K562 (cell line): ENCODE data around the gene NR5A1. TPM values are rescaled to one million over a fixed set of nuclear protein-coding genes. Genes with fewer than 3 reads are reported as not detected.

Experiments used
- ATAC-seq: fragments of 200-7000 bp; cut with Tn5 transposase; 3 replicates; pipeline ENCODE4 v1.9.1; 2020; ENCODE audit warnings: moderate library complexity
- BruUV-seq: library from RNA; stranded (reverse); fragments of 400-500 nt; replicated peaks from 2 replicates; lab custom pipeline; 2021; lab: Mats Ljungman, UMichigan
- CTCF ChIA-PET: fragments of 300-600 bp; formaldehyde crosslinking; extraction: SDS; loops from one replicate; lab custom pipeline; 2021; ENCODE audit warnings: low intra/inter-chr PET ratio; lab: Yijun Ruan, JAX
- POLR2A ChIA-PET: fragments of 300-600, 350-650 bp; sonication (Branson Sonifier 250); formaldehyde crosslinking; extraction: SDS; loops from one replicate; lab custom pipeline; 2021; ENCODE audit warnings: antibody characterized with exemption, inconsistent platforms; lab: Yijun Ruan, JAX
- DNase-seq, 4 experiments: peaks; one replicate each; pipeline versions ENCODE4 v3.0.0 to v3.0.0-alpha.2; 2011 to 2018; ENCODE audit warnings: low spot score in 3 of 4, mixed read lengths in 3 of 4; ENCODE audit errors: extremely low read depth in 1 of 4
- FAIRE-seq: peaks from 2 replicates; lab custom pipeline; 2011; peaks lifted over from hg19 to GRCh38; lab: Jason Lieb, UNC
- H2AFZ ChIP-seq: 2 replicates; pipeline ENCODE4 v1.6.0; 2011; ENCODE audit warnings: low read depth, low read length, control low read depth, inconsistent platforms
- H3K27ac ChIP-seq: fragments of 200-600 bp; 3 replicates; pipeline ENCODE4 v1.8.0; 2011; ENCODE audit warnings: low read depth, mild to moderate bottlenecking, control low read depth, inconsistent platforms, low read length, moderate library complexity, mixed read lengths; ENCODE audit errors: extremely low read depth
- H3K27me3 ChIP-seq, 2 experiments: fragments of 300-600 bp in 1 of 2; 2 replicates in 1 of 2; 3 replicates in 1 of 2; pipeline versions ENCODE4 v1.6.0 to v1.8.0; 2011; ENCODE audit warnings: inconsistent platforms in 2 of 2, low read length in 2 of 2, mild to moderate bottlenecking in 1 of 2, mixed read lengths in 1 of 2, moderate library complexity in 1 of 2; ENCODE audit not compliant: control insufficient read depth in 2 of 2, insufficient read depth in 2 of 2
- H3K36me3 ChIP-seq: fragments of 300-600 bp; 3 replicates; pipeline ENCODE4 v1.8.0; 2011; ENCODE audit warnings: mild to moderate bottlenecking, low read length, inconsistent platforms; ENCODE audit not compliant: control insufficient read depth, insufficient read depth
- H3K4me1 ChIP-seq, 2 experiments: fragments of 200-600 bp in 1 of 2; replicated peaks in 1 of 2; 2 replicates in 1 of 2; 3 replicates in 1 of 2; pipeline versions ENCODE4 v1.5.1 to v1.8.0; 2011; ENCODE audit warnings: inconsistent platforms in 2 of 2, low read length in 2 of 2, mild to moderate bottlenecking in 1 of 2, mixed read lengths in 1 of 2, moderate library complexity in 1 of 2; ENCODE audit not compliant: control insufficient read depth in 2 of 2, insufficient read depth in 2 of 2
- H3K4me2 ChIP-seq: 2 replicates; pipeline ENCODE4 v1.6.1; 2011; ENCODE audit warnings: low read length, control low read depth, inconsistent platforms, mixed read lengths; ENCODE audit not compliant: insufficient read depth
- H3K4me3 ChIP-seq: fragments of 200-600 bp; sonication (generic), shearing (Covaris generic); 2 replicates; pipeline ENCODE4 v1.5.1; 2016; ENCODE audit warnings: control low read depth, inconsistent platforms
- H3K79me2 ChIP-seq: fragments of 200-600 bp; 3 replicates; pipeline ENCODE4 v1.8.0; 2011; ENCODE audit warnings: low read length, inconsistent platforms; ENCODE audit not compliant: control insufficient read depth, insufficient read depth
- H3K9ac ChIP-seq, 2 experiments: 2 replicates each; pipeline versions ENCODE4 v1.6.0 to v1.6.1; 2011; ENCODE audit warnings: low read depth in 2 of 2, low read length in 2 of 2, control low read depth in 1 of 2, inconsistent platforms in 1 of 2, mild to moderate bottlenecking in 1 of 2, mixed read lengths in 1 of 2; ENCODE audit not compliant: insufficient read depth in 1 of 2
- H3K9me1 ChIP-seq: one replicate; pipeline ENCODE4 v1.6.0; 2011; ENCODE audit warnings: inconsistent platforms, mild to moderate bottlenecking, low read length, moderate library complexity; ENCODE audit not compliant: control insufficient read depth, insufficient read depth
- H3K9me3 ChIP-seq: replicated peaks from 2 replicates; pipeline ENCODE4 v1.5.1; 2011; ENCODE audit warnings: low read depth, low read length, inconsistent platforms; ENCODE audit not compliant: control insufficient read depth, insufficient read depth
- H4K20me1 ChIP-seq: replicated peaks from 2 replicates; pipeline ENCODE4 v1.6.1; 2011; ENCODE audit warnings: low read length, inconsistent platforms, mixed read lengths; ENCODE audit not compliant: control insufficient read depth, insufficient read depth
- NR2C1 ChIP-seq, 2 experiments: fragments of 450-650 bp; IDR thresholded peaks; 2 replicates each; pipeline ENCODE4 v1.6.1; 2017; ENCODE audit warnings: mild to moderate bottlenecking in 2 of 2, antibody characterized with exemption in 1 of 2, inconsistent platforms in 1 of 2, missing compliant biosample characterization in 1 of 2, missing genetic modification characterization in 1 of 2
- TCF3 ChIP-seq: sonication (generic); formaldehyde crosslinking; IDR thresholded peaks from 2 replicates; pipeline ENCODE4 v1.4.0; 2020; ENCODE audit warnings: mild to moderate bottlenecking, missing genetic modification reagents
- TRIM28 ChIP-seq: fragments of 450-650 bp; IDR thresholded peaks from 2 replicates; pipeline ENCODE4 v1.6.1; 2017
- ZBTB40 ChIP-seq, 2 experiments: fragments of 450-650 bp in 1 of 2; sonication (generic) in 1 of 2; formaldehyde crosslinking in 1 of 2; IDR thresholded peaks; 2 replicates each; pipeline versions ENCODE4 v1.7.1 to v1.9.0; 2016 to 2022; ENCODE audit warnings: inconsistent platforms in 1 of 2, mild to moderate bottlenecking in 1 of 2, missing genetic modification reagents in 1 of 2
- WGBS: fragments of 100-300 bp; shearing (Covaris generic); methylation state at CpG from one replicate; pipeline ENCODE4 v1.1.6; 2016; ENCODE audit warnings: low coverage, mixed read lengths; ENCODE audit not compliant: insufficient coverage; ENCODE audit errors: missing lambda C conversion rate; 5-methylcytosine and 5-hydroxymethylcytosine counted together
- in situ Hi-C: fragments of 300-500 bp; cut with MboI; formaldehyde crosslinking; loops from 4 replicates; pipeline ENCODE4 v1.15.0; 2018; ENCODE audit warnings: inconsistent platforms, mixed read lengths
- intact Hi-C: fragments of 100-400 bp; cut with micrococcal nuclease; formaldehyde crosslinking; loops from 2 replicates; pipeline ENCODE4 v1.14.2; 2022
- polyA plus RNA-seq, 8 experiments: library from polyadenylated mRNA; depleted of rRNA in 4 of 8; stranded (reverse) in 5 of 8; unstranded in 3 of 8; fragments of >200 nt; fragmentation: Nextera tagmentation in 2 of 8; fragmentation: Illumina TruSeq in 1 of 8; extraction: Ambion mirVana in 2 of 8; extraction: Trizol in 1 of 8; gene quantifications; 2 replicates each; pipeline versions ENCODE4 v1.2.1 to v1.2.3, GENCODE V29; 2011 to 2014; ENCODE audit warnings: inconsistent platforms in 1 of 8, missing spikeins in 1 of 8
- total RNA-seq, 7 experiments: library from RNA; depleted of rRNA in 6 of 7; stranded (reverse); fragments of >200 nt in 6 of 7; fragmentation: Illumina TruSeq in 2 of 7; extraction: Trizol in 2 of 7; gene quantifications; 2 replicates each; pipeline versions ENCODE4 v1.2.1 to v1.2.3, GENCODE V29; 2011 to 2021; ENCODE audit warnings: low replicate concordance in 1 of 7
- TF ChIP-seq, protein P1 (sequence below): fragments of 250-450 bp; sonication (Bioruptor Pico); IDR thresholded peaks from 2 replicates; pipeline ENCODE4 v1.5.0; 2021

Gene NR5A1
- total and polyA plus RNA-seq, 9 of the 15 experiments (the other 6 are each of a cell fraction or from before 2014, with no cell fraction given), result 0.11 to 0.32 (median 0.20) TPM; not detected in 6

GRCh38 chr9:124495126-124496074, 11.8 kb downstream of the NR5A1 start:
- Histone ChIP-seq H3K9me3 (no peaks in the 10 kb centered on the region), H3K9ac (peak overlapping the region in 1 of 2 experiments; percentile 81; a peak in 2 of 4 replicates), H3K9me1 (no peaks in the 10 kb centered on the region), H4K20me1 (peaks cover 23% of the 10 kb centered on the region; the same call in 1 of the 2 replicates), H3K27ac (no peak overlapping the region), H3K36me3 (no peaks in the 10 kb centered on the region), H2AFZ (peak overlapping the region; percentile 20; the same call in 1 of the 2 replicates), H3K4me3 (no peak overlapping the region), H3K79me2 (no peaks in the 10 kb centered on the region), H3K4me1 (peaks cover 11 to 56% of the 10 kb centered on the region in 2 experiments; a peak in 3 of 5 replicates), H3K4me2 (peak overlapping the region; percentile 10; the same call in 1 of the 2 replicates), H3K27me3 (peaks cover 19 to 84% of the 10 kb centered on the region in 2 experiments; a peak in 4 of 5 replicates)
- BruUV-seq, result no TSS peak
- in situ Hi-C loops, result no loop called here
- ChIA-PET CTCF (no interaction called here), POLR2A (no interaction called here)
- intact Hi-C loops, result no loop called here
- DNase-seq (peak; percentile 50 to 73 (median 62)), FAIRE-seq (no peak), ATAC-seq (peak; percentile 44)
- WGBS, result 15% methylated on average over 29 of the region's 31 CpGs
- TF ChIP-seq TRIM28 (no peak), TCF3 (peak; percentile 52), ZBTB40 (IDR thresholded peaks at IDR 0.05) (no peak), ZBTB40 (CRISPR knock-in tag; IDR thresholded peaks at IDR 0.05) (no peak), NR2C1 (IDR thresholded peaks at IDR 0.05) (no peak), NR2C1 (tag; IDR thresholded peaks at IDR 0.05) (no peak)
- TF ChIP-seq, protein P1, sequence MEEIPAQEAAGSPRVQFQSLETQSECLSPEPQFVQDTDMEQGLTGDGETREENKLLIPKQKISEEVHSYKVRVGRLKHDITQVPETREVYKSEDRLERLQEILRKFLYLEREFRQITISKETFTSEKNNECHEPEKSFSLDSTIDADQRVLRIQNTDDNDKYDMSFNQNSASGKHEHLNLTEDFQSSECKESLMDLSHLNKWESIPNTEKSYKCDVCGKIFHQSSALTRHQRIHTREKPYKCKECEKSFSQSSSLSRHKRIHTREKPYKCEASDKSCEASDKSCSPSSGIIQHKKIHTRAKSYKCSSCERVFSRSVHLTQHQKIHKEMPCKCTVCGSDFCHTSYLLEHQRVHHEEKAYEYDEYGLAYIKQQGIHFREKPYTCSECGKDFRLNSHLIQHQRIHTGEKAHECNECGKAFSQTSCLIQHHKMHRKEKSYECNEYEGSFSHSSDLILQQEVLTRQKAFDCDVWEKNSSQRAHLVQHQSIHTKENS (CRISPR knock-in tag), result no peak
